Stimulated activated CD4-positive, alpha-beta T cell treated with anti-CD3 and anti-CD28 coated beads, Interleukin-2, amount 100 ng/mL, for 48 hours (primary cell): ENCODE data around the gene RPL15.
"Not testable (repeated sequence)": the region's sequence is repeated elsewhere in the genome, so short reads cannot be mapped to it uniquely, and the experiment has no call there.

Source experiments
- DNase-seq, 2 donors: peaks; one replicate each; pipeline ENCODE4 v3.0.0-alpha.2; 2020

Gene RPL15

DNA sequence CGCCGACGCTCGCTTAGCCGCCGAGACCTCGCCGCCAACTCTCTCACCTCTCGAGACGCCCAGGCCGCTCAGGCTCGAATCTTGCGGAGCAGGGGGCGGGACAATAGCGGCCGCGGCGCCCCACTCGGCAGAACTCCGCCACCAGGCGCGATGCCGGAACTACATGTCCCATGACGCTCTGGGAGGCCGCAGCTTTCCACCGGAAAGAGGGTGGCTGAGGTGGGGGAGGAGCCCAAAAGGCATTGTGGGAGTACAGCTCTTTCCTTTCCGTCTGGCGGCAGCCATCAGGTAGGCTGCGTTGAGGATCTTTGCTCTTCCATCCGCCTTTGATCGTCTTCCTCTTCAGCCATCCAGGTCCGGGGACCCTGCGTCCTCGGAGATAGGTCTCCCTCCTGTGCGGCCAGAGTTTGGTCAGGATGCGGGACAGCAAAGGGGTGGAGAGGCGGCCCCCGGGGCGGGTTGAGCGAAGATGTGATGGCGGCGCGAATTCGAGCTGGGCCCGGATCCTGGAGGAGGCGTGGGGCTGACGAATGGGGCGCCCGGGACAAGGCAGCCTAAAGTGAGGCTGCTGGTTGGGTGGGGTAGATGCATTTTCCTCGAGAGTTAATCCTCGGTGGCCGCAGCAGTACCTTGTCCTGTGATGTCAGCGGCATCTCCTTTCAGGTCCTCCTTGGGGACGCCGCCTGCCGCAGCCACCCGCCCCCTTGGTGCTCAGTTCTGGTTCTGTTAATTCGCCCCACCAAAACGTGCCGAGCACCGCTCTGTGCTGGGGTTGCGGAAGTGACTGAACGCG lies at the start of gene RPL15, which contains the start of gene NKIRAS1:
RPL15 (plus strand) TSS at position 247 of the 793 bp plus-strand sequence. CDS start 728 bp downstream, outside the sequence.
NKIRAS1 (minus strand) TSS at position 105 of the 793 bp plus-strand sequence. CDS start 6,086 bp downstream, outside the sequence.
- DNase-seq: peak; percentile 91 to 92

DNA sequence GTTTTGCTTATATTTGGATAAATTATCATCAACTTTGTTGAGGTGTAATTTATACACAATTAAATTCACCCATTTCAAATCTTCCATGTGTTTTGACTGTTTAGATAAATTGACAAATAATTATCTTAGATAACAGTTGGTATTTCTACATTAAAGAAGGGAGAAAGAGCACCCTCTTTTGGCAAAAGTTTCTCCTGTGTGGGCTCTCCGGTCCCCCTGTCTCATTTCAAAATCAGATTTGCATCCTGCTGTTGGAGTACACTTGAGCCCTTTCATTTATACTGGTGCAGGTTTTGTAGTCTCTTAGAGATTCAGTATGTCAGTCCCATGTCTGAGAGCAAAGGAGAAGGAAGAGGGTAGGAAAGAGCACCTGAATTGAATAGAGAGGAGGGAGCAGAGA lies 49.5 kb upstream of the RPL15 start:
- no peak for DNase-seq

DNA sequence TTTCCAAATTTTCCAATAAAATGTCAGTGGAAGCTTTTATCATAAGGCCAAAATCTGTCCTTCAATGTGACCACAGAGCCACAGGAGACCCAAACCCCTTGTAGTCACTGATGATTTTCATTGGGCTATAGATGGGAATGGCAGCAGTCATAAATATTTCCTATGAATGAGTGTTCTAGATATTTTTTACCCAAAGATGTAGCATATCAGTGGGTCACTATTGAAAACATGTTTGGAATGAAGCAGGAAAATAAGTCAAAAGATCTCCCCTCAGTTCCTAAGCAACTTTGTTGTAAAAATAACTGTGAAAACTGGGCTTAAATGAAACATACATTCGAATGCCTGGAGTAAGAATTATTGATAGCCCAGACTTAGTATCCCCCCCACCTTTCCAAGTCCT lies 49.1 kb upstream of the RPL15 start:
- no peak for DNase-seq

DNA sequence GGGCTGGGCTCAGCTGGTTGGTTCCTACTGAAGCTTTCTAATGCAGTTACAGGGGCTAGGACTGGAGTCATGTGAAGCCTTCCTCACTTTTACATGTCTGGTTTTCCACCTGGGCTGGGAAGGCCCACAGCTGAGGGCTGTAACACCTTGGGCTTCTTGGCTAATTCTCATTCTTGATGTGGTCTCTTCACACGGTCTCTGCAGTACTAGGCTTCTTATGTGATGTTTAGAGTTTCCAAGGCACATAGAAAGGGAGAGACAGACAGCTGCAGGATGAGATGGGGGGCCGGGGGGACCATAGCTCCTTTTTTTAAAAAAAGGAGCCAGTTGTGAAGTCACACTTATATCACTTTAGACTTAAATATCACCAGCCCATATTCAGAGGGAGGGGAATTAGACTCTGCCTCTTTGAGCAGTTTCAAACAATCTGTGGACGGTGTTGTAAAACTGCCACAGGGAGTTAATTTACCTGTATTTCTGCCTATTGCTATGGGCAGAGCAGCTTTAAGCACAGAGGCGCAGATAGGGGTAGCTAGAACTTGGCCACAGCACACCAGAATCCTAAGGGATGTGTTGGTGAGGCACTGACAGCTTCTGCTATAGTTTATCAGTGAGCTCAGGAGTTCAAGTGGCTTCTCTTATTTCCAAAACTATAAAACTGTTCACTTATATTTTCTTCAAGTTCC lies 46.8 kb upstream of the RPL15 start:
- no peak for DNase-seq

DNA sequence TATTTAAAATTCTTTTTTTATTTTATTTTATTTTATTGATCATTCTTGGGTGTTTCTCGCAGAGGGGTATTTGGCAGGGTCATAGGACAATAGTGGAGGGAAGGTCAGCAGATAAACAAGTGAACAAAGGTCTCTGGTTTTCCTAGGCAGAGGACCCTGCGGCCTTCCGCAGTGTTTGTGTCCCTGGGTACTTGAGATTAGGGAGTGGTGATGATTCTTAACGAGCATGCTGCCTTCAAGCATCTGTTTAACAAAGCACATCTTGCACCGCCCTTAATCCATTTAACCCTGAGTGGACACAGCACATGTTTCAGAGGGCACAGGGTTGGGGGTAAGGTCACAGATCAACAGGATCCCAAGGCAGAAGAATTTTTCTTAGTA lies 46.3 kb upstream of the RPL15 start:
- DNase-seq: not testable (repeated sequence)

DNA sequence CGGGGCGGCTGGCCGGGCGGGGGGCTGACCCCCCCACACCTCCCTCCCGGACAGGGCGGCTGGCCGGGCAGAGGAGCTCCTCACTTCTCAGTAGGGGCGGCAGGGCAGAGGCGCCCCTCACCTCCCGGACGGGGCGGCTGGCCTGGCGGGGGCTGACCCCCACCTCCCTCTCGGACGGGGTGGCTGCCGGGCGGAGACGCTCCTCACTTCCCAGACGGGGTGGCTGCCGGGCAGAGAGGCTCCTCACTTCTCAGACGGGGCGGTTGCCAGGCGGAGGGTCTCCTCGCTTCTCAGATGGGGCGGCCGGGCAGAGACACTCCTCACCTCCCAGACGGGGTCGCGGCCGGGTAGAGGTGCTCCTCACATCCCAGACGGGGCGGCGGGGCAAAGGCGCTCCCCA lies 45.6 kb upstream of the RPL15 start:
- DNase-seq: not testable (repeated sequence)

DNA sequence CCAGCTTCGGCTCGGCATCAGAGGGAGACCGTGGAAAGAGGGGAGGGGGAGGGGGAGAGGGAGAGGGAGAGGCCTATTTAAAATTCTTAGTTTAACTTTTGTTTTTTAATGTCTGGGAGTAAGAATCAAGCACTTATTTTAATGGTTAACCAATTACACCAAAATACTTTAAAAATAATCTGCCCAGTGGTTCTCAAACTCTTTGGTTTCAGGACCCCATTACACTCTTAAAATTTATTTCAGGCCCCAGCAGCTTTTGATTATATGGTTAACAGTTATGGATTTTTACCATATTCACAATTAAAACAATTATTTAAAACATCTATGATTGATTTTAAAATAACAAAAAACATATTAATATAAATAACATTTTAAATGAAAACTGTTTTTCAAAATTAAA lies 44.6 kb upstream of the RPL15 start:
- no peak for DNase-seq

DNA sequence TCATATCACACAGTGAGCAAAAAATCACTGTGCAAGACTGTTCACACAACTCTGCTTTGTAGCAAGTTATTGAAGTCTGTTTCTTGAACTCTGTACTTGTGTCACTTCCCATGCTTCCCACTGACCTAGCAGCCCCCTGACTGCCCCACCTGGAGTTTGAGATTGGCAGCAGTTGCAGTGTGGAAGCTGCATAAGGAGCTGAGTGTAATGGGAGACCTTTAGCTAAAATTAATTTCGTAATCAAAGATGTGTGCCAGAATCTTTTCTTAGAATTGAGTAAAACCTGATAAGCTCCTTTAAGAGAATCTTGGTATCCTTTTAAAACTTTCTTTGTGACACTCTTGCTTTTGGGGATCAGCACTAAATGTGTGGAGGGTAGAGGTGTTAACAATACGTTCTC lies 43.0 kb upstream of the RPL15 start:
- no peak for DNase-seq

DNA sequence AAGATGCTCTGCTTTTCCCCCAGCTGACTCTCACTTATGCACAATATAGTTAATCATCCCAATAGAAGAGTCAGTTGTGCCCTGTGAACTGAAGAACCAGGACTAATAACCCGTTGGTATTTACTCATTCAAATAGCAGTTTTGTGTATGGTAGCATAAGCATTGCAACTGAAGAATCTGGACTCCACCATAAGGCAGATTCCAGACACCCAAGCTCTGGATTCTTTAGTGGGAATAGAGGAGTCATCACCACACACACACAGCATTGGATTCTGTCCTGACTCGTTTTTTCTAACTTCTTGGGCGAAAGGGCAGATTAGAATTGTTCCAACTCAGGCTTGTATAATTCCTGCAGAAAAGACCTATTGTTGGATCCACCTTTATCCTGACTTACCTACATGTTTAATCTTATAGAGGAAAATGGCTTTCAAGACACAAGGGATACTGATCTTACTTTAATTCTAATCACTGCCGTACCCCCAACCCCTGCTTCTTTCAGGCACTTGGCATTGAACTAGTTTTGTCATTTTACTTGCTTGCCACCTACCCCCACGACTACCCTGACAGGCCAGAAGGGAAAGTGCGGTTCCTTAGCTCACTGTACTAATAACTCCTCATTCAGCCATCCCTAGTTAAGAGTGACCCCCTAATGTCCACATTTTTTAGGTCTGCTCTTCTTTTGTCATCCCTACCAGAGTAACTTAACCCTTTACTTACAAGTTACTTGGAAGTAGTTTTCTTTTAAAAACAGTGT lies 42.4 kb upstream of the RPL15 start:
- no peak for DNase-seq

DNA sequence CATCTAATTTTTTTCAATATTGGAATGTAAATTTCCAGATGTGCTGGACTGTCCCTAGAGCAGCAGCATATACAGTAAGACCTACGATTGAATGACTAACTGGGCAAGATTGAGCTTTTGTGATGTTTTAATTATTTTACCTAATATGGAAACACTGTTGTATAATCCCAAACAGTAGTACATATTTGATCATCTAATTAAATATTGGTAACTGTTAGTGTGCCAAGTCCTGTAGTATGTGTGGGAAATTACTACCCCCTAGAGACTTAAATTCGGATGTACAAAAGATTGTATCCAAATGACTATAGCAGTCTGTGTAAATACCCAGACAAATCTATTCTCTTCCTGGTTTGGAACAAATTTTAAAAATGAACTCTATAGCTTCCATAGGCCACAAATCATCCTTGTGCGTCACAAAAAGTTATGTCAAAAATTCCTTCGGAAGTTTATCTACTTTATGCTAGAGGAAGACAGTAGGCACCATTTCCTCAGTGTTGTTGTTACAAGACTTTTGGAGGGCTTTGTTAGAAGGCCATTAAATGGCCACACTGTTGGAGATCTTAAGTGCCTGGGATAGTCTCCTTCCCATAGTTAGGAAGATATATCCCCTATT lies 41.7 kb upstream of the RPL15 start:
- DNase-seq: no peak

DNA sequence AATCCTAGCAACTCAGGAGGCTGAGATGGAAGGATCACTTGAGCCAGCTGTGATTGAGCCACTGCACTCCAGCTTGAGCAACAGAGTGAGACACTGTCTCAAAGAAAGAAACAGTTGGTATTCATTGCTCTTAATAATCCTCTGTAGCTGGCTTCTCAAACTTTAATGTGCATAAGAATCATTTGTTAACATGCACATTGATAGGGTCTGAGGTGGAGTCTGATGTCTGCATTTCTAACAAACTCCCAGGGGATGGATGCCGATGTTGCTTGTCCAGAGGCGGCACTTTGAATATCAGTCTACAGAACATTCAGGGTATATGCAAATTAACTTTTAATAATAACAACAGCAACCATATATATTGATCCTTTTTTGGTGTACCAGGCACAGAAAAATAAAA lies 40.0 kb upstream of the RPL15 start:
- no peak for DNase-seq

DNA sequence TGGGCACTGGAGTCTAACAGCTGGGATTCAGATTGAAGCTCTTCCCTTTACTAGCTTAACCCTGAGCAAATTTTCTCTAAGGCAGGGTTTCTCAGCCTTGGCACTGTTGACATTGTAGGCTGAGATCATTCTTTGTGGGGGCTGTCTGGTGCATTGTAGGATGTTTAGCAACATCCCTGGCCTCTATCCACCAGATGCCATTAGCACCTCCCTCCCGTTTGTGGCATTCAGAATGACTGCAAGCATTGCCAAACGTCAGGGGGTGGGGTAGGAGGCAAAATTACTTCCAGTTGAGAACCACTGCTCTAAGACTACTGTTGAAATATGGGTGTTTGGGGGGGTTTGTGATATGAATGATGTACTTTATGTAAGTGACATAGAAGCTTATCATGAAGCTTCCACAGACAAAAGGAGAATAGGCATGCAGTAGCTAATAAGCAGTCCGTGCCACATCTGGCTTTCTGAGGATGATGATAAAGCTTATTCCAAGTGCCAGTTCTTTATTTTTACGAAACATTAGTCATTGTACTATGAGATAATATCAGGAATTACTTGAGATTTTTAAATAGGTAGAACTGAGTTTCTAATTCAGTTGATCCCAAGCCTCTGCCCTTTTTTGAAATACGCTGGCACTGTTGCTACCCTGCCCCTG lies 39.5 kb upstream of the RPL15 start:
- DNase-seq: no peak

DNA sequence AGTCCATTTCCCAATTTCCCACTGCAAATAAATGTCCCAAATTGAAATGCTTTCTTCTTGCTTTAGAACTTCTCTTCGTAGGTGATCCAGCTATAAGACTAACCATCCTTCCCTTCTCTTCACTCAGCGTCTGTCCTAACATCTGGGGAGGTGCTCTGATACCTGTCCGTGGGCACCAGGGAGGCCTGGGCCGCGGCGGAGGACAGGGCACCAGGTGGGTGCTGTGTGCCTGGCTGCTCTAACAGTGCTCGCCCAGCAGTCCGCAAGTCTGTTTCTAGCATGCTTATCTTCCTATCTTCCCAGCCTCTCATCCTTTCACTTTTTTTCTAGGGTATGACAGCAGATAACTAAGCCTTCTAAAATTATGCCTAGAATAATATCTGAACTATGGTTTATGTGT lies 37.4 kb upstream of the RPL15 start:
- DNase-seq: no peak

DNA sequence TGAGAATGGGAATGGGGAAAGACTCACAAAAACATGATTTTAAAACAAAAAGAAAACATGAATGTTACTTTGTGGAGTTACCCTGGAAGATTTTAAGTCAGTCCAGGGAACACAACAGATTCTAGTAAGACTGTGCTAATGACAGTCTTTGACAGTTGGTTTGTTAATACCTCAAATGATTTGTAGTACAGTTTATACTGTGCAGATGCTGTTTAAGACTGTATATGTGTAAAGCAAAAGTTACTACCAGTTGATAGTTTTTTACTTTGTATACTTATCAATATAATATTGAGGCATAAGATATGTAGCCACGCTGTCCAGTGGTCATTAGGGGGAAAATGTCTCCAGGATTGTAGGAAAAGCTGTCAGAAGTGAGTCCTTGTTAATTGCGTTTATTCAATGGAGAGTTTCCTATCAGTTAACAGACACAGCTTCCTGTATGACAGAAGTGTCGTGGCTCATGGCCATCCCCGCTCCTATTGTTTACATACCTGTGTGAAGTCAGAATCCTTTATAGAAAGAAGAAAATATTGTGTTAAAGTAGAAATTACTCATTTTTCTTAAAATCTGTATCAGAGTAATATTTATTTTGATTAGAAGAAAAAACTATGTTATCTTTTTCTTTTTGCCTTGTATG lies 36.1 kb upstream of the RPL15 start:
- DNase-seq: no peak

DNA sequence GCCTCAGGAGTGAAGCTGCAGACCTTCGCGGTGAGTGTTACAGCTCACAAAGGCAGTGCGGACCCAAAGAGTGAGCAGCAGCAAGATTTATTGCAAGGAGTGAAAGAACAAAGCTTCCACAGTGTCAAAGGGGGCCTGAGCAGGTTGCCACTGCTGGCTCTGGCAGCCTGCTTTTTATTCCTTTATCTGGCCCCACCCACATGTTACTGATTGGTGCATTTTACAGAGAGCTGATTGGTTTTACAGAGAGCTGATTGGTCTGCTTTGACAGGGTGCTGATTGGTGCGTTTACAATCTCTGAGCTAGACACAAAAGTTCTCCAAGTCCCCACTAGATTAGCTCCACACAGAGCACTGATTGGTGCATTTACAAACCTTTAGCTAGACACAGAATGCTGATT lies 34.9 kb upstream of the RPL15 start:
- not testable (repeated sequence) for DNase-seq

DNA sequence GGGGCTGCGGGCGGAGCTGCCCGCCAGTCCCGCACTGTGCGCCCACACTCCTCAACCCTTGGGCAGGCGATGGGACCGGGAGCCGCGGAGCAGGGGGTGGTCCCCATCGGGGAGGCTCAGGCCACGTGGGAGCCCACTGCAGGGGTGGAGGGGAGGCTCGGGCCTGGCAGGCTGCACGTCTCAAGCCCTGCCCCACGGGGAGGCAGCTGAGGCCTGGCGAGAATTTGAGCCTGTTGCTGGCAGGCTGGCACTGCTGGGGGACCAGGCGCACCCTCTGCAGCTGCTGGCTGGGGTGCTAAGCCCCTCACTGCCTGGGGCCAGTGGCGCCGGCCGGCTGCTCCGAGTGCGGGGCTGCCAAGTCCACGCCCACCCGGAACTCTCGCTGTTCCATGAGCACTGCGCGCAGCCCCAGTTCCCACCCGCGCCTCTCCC lies 34.4 kb upstream of the RPL15 start:
- no peak for DNase-seq

DNA sequence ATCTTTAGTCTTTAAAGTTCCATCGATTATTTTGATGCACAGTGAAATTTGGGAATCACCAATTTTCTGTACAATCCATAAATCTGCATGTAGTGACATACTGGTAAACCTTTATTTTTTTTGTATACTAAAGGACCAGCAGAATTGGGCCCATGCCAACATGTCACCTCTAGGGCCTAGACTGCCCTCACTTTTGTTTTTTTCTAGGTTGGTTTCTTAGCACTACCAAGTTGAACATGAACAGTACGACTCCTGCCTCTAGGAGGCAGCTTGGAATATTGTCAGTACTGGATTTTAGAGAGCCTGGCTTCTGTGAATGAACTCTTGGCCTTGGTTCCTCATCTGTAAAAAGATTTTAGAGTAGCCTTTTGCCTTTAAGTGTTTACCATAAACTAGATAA lies 32.5 kb upstream of the RPL15 start:
- no peak for DNase-seq

DNA sequence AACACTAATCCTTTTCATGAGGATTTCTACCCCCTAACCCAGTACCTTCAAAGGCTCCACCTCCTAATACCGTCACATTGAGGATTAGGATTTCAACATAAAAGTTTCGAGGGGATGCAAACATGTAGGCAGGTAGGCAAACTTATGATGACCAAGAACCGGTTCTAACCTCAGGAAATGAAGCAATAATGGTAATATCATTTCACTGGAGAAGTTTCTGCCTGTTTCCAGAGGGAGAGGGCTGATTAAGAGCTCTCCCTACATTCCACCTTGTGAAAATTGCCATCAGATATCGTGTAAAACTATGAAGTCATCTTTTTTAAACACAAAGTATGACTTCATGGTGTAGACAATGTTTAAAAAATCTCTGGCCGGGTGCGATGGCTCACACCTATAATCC lies 31.7 kb upstream of the RPL15 start:
- no peak for DNase-seq

DNA sequence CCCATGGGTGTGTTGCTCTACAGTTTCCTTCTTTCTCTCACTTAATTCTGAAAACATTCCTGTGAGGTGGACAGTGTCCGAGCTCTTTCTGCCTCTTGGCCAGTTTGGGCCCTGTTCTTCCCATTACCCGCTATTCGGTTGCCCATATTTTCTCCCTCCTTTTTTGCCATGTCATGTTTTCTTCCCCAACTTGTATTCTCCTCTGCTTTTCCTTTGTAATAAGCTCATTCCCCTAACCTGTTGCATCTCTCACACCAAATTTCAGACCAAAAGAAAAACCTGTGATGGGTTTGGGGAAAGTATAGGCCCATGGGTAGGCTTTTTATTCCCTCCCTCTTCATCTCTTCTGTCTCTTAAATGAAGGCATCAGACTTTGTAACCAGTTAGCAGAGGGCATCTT lies 30.6 kb upstream of the RPL15 start:
- DNase-seq: no peak

DNA sequence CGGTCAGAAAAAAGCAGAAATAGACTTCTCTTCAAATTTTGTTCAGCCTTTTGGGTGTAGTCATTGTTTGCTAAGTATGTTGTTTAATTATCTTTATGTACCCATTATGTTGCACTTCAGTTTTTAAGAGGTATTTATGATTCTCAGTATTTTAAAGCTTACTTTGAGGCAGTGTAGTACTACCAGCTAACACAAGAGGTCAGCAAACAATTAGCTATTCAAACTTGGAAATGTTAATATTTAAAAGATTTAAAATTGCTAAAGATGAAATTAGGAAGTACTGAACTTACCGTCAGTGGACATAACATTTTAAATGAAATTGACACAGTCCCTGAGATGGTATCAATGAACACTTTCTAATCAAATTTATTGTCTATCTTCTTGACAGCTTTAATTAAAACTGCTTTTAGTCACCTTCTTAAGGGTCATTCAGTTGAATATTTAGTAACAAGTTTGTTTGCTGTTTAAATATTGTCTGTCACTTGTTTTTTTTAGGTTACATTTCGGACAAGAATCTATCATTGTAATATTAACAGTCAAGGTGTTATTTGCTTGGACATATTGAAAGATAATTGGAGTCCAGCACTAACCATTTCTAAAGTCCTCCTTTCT lies 28.2 kb upstream of the RPL15 start:
- no peak for DNase-seq

DNA sequence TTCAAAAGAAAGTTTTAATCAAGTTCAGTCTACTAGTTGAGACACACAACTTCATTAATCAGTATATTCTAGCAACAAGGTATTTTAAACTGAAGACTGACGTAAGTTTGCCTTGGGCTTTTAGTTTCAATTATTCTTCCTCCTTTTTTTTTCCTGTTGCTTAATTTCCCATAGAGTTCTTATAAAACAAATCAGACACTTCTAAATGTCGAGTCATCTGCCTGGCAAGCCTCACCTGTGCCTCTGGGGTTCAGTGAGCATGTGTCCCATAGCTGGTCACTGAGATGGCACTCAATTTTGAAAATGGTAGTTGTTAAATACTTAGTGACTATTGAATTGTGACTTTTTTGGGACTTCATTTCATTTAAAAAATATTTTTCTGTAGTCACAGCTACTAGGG lies 27.5 kb upstream of the RPL15 start:
- no peak for DNase-seq

DNA sequence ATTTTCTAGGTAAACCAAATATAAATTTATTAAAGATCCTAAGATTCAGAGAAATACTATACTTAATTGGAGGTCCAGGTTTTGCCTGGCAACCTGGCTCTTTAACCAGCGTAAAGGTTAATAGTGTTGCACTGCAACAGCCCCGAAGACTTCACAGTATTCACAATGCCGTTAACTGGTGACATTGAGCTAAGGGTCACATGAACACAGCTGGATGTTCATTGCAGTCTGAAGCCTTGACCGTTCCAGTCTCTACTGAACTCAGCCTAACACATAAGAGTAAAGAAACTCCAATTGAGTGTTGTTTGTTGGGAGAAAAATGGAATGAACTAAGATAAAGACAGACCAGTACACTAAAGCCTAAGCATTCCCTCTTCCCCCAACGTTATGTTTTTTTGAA lies 27.0 kb upstream of the RPL15 start:
- no peak for DNase-seq
